Hepatocyte (in vitro differentiated cells): Measurements from ENCODE around the gene PYGO2. TPM values are rescaled to one million over a fixed set of nuclear protein-coding genes. Genes with fewer than 3 reads are reported as not detected.

Experiments
- DNase-seq: peaks from one replicate; pipeline ENCODE4 v3.0.0-alpha.2; 2016; ENCODE audit warnings: low spot score
- H2AFZ ChIP-seq: fragments of 200-600 bp; sonication (generic); 2 replicates; pipeline ENCODE4 v1.6.0; 2016; ENCODE audit warnings: antibody characterized with exemption, mild to moderate bottlenecking
- H3K27ac ChIP-seq: fragments of 200-600 bp; sonication (generic); 2 replicates; pipeline ENCODE4 v1.5.1; 2016; ENCODE audit warnings: mild to moderate bottlenecking
- H3K27me3 ChIP-seq: fragments of 200-600 bp; sonication (generic); 2 replicates; pipeline ENCODE4 v1.6.1; 2016
- H3K36me3 ChIP-seq: fragments of 200-600 bp; sonication (generic); replicated peaks from 2 replicates; pipeline ENCODE4 v1.5.1; 2016; ENCODE audit warnings: low read depth; ENCODE audit not compliant: insufficient read depth
- H3K4me1 ChIP-seq: fragments of 200-600 bp; sonication (generic); 2 replicates; pipeline ENCODE4 v1.5.1; 2016; ENCODE audit warnings: mild to moderate bottlenecking, moderate library complexity; ENCODE audit not compliant: insufficient read depth
- H3K4me2 ChIP-seq: fragments of 200-600 bp; sonication (generic); 2 replicates; pipeline ENCODE4 v1.6.0; 2016
- H3K4me3 ChIP-seq: fragments of 200-600 bp; sonication (generic); 2 replicates; pipeline ENCODE4 v1.5.1; 2016; ENCODE audit warnings: mild to moderate bottlenecking
- H3K79me2 ChIP-seq: fragments of 200-600 bp; sonication (generic); 2 replicates; pipeline ENCODE4 v1.6.0; 2017; ENCODE audit warnings: mild to moderate bottlenecking
- H3K9me2 ChIP-seq: fragments of 200-600 bp; sonication (generic); replicated peaks from 2 replicates; pipeline ENCODE4 v1.6.0; 2017; ENCODE audit warnings: mild to moderate bottlenecking; ENCODE audit not compliant: insufficient read depth
- H3K9me3 ChIP-seq: fragments of 200-600 bp; sonication (generic); 2 replicates; pipeline ENCODE4 v1.5.1; 2016; ENCODE audit warnings: low read depth, mild to moderate bottlenecking
- H4K20me1 ChIP-seq: fragments of 200-600 bp; sonication (generic); 2 replicates; pipeline ENCODE4 v1.6.0; 2016; ENCODE audit warnings: mild to moderate bottlenecking; ENCODE audit not compliant: insufficient read depth, poor library complexity, severe bottlenecking
- EZH2 ChIP-seq: fragments of 200-600 bp; sonication (generic); IDR thresholded peaks from 2 replicates; pipeline ENCODE4 v1.6.1; 2016; ENCODE audit warnings: antibody characterized with exemption, mild to moderate bottlenecking, borderline replicate concordance
- EZH2phosphoT487 ChIP-seq: fragments of 200-600 bp; sonication (generic); IDR thresholded peaks from one replicate; pipeline ENCODE4 v1.6.1; 2018; ENCODE audit warnings: antibody characterized with exemption, mild to moderate bottlenecking, low read depth, moderate library complexity; ENCODE audit not compliant: unreplicated experiment, severe bottlenecking
- WGBS: methylation state at CpG from one replicate; pipeline ENCODE4 v1.1.6; 2016; ENCODE audit warnings: low lambda C conversion rate; ENCODE audit errors: missing lambda C conversion rate; 5-methylcytosine and 5-hydroxymethylcytosine counted together
- polyA plus RNA-seq: library from polyadenylated mRNA; unstranded; fragments of >200 nt; fragmentation: Nextera tagmentation; extraction: Ambion mirVana; gene quantifications from 2 replicates; pipeline ENCODE4 v1.2.1, GENCODE V29; 2016
- total RNA-seq: library from RNA; depleted of rRNA; stranded (reverse); fragments of >200 nt; gene quantifications from 2 replicates; pipeline ENCODE4 v1.2.3, GENCODE V29; 2014
- TF ChIP-seq, protein P1 (sequence below): fragments of 200-600 bp; sonication (generic); IDR thresholded peaks from 2 replicates; pipeline ENCODE4 v1.5.1; 2016; ENCODE audit warnings: antibody characterized with exemption, mild to moderate bottlenecking; ENCODE audit not compliant: poor library complexity

Gene PYGO2, protein sequence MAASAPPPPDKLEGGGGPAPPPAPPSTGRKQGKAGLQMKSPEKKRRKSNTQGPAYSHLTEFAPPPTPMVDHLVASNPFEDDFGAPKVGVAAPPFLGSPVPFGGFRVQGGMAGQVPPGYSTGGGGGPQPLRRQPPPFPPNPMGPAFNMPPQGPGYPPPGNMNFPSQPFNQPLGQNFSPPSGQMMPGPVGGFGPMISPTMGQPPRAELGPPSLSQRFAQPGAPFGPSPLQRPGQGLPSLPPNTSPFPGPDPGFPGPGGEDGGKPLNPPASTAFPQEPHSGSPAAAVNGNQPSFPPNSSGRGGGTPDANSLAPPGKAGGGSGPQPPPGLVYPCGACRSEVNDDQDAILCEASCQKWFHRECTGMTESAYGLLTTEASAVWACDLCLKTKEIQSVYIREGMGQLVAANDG
- total RNA-seq (20.2 and 21.8 TPM in 2 replicates), polyA plus RNA-seq (22.3 and 28.3 TPM in 2 replicates)

DNA sequence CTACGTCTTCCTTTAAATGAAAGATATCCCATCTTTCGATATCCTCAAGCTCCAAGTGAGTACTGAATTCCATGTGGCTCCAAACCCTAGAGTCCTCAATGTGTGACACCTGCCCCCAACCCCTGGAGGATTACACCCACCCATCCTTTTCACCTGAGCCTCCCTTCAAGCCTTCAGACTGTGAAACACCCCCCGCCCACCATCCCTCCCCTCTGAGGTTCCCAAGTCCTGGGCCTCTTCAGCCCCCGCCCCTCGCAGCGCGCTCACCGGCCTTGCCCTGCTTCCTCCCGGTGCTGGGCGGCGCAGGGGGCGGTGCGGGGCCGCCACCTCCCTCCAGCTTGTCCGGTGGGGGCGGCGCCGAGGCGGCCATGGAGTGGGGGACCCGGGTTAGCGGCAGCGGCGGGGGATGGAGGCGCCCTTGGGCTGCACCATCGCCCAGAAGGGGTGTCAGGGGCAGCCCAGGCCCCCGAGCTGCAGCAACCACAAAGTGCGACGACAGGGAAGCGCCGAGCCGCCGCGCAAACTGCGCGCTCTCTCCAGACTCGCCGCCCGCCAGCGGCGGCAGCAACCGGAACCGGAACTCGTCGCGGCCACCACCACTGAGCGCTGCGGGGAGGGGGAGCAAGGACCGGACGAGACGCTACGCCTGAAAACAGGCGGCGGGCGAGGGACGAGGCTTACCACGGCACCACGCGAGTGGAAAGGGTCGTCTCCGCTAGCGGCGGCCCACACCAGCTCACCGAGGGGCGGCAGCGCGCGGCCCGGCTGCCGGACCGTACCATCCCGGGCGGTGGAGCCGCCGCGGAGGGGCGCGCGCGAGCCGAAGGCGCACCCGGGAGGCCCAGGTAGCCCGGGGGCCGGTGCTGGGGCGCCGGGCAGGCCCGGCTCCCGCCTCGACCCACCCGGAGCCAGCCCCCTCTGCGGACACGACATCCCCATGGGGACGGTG is at the start of gene PYGO2:
PYGO2 (minus strand) TSS at position 576 of the 949 bp plus-strand sequence; CDS start at position 370, 206 bp downstream.
- H4K20me1 ChIP-seq = no peaks in the 10 kb centered on the region
- 3% methylated on average over 50 of the region's 93 CpGs for WGBS
- peak within 1 kb of the TSS; percentile 97 for H3K4me2 ChIP-seq
- H3K4me1 ChIP-seq = peaks cover 30% of the 10 kb centered on the region
- DNase-seq = peak; percentile 88
- H3K27me3 ChIP-seq = no peaks in the 10 kb centered on the region
- no peaks in the 10 kb centered on the region for H3K9me2 ChIP-seq
- peak within 1 kb of the TSS; percentile 100 for H3K27ac ChIP-seq
- peak within 1 kb of the TSS; percentile 99 for H3K4me3 ChIP-seq
- no peaks in the 10 kb centered on the region for H3K36me3 ChIP-seq
- TF ChIP-seq, protein P1, sequence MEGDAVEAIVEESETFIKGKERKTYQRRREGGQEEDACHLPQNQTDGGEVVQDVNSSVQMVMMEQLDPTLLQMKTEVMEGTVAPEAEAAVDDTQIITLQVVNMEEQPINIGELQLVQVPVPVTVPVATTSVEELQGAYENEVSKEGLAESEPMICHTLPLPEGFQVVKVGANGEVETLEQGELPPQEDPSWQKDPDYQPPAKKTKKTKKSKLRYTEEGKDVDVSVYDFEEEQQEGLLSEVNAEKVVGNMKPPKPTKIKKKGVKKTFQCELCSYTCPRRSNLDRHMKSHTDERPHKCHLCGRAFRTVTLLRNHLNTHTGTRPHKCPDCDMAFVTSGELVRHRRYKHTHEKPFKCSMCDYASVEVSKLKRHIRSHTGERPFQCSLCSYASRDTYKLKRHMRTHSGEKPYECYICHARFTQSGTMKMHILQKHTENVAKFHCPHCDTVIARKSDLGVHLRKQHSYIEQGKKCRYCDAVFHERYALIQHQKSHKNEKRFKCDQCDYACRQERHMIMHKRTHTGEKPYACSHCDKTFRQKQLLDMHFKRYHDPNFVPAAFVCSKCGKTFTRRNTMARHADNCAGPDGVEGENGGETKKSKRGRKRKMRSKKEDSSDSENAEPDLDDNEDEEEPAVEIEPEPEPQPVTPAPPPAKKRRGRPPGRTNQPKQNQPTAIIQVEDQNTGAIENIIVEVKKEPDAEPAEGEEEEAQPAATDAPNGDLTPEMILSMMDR = peak; percentile 79
- TF ChIP-seq EZH2 = no peak
- H2AFZ ChIP-seq = peak within 1 kb of the TSS; percentile 60
- H3K9me3 ChIP-seq = no peaks in the 10 kb centered on the region
- H3K79me2 ChIP-seq = peaks cover 66% of the 10 kb centered on the region

DNA sequence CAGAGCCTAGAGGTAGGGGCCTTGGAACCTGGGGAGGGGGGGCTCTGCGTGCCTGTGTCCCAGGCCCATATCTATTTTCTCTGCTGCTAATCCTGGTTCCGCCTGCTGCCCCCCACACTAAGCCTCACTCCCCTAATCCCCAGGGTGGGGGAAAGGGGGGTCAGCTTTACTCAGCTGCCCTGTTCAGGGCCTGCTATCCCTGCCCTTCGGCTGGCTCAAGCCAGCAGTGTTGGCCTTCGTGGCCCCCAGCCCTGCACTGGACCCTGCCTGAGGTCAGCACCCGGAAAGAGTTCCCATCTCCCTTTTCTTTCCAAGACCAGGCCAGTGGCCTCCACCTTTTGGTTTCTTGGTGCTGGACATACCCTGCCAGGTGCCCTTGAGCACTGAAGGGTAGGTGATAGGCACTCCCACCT is 49.4 kb upstream of the PYGO2 start:
- Histone ChIP-seq H3K9me3 (no peaks in the 10 kb centered on the region), H3K79me2 (peaks cover 61% of the 10 kb centered on the region), H3K4me2 (peak overlapping the region; percentile 29), H3K36me3 (no peaks in the 10 kb centered on the region), H3K9me2 (no peaks in the 10 kb centered on the region), H3K27me3 (no peaks in the 10 kb centered on the region), H3K4me3 (no peak overlapping the region), H4K20me1 (peaks cover 8% of the 10 kb centered on the region), H2AFZ (no peak overlapping the region), H3K4me1 (peaks cover 33% of the 10 kb centered on the region), H3K27ac (peak overlapping the region; percentile 20)
- 64% methylated on average over 5 of the region's 5 CpGs for WGBS
- no peak for DNase-seq
- TF ChIP-seq, protein P1 = no peak
- no peak for TF ChIP-seq EZH2
- TF ChIP-seq EZH2phosphoT487 = no peak

DNA sequence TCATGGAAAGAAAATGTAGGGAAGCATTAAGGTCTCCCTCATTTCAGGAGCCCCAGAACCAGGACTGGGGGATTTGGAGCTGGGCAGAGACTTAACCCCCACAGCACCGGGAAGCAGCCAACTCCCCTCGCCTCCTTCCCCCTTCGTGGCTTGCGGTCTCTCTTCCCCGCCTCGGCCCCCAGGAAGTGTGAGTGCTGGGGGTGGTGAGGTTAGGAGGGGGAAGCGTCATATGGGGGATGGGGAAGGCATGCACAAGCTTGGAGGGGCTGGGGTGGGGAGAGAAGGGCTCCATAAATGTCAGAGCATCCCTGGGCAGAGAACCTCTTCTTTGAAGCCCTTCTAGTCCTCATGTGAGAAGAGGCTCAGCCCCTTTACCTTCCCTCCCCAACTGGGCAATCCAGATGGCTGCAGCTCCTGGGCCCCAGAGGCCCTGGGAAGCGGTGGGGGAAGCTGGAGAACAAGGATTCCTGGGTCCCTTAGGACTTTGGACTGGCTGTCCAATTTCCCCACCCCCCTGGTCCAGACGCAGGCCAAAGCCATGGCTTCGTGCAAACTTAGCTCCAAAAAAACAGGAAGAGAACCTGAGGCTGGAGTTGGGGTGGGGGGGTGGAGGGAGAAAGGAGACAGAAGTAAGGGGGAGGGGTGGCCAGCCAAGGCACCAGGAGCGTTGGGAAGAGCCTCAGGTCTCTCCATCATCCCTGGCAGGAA is 48.8 kb upstream of the PYGO2 start:
- Histone ChIP-seq H3K9me3 (no peaks in the 10 kb centered on the region), H4K20me1 (peaks cover 8% of the 10 kb centered on the region), H3K9me2 (no peaks in the 10 kb centered on the region), H3K4me2 (peak overlapping the region; percentile 29), H2AFZ (no peak overlapping the region), H3K79me2 (peaks cover 67% of the 10 kb centered on the region), H3K4me1 (peaks cover 37% of the 10 kb centered on the region), H3K36me3 (no peaks in the 10 kb centered on the region), H3K27me3 (no peaks in the 10 kb centered on the region), H3K4me3 (no peak overlapping the region), H3K27ac (peak overlapping the region; percentile 20)
- DNase-seq = no peak
- TF ChIP-seq EZH2 (no peak), EZH2phosphoT487 (no peak)
- TF ChIP-seq, protein P1 = no peak
- 68% methylated on average over 8 of the region's 11 CpGs for WGBS
